ENCODE measurements around the gene DBH.

GRCh38 chr9:133659516-133659915 is 23.4 kb downstream of the DBH start:
- TF ChIP-seq, protein P1, sequence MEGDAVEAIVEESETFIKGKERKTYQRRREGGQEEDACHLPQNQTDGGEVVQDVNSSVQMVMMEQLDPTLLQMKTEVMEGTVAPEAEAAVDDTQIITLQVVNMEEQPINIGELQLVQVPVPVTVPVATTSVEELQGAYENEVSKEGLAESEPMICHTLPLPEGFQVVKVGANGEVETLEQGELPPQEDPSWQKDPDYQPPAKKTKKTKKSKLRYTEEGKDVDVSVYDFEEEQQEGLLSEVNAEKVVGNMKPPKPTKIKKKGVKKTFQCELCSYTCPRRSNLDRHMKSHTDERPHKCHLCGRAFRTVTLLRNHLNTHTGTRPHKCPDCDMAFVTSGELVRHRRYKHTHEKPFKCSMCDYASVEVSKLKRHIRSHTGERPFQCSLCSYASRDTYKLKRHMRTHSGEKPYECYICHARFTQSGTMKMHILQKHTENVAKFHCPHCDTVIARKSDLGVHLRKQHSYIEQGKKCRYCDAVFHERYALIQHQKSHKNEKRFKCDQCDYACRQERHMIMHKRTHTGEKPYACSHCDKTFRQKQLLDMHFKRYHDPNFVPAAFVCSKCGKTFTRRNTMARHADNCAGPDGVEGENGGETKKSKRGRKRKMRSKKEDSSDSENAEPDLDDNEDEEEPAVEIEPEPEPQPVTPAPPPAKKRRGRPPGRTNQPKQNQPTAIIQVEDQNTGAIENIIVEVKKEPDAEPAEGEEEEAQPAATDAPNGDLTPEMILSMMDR (IDR thresholded peaks at IDR 0.05; ENCODE audit: insufficient read depth, low read depth, low read length): no peak
- no peak for TF ChIP-seq EZH2 (IDR thresholded peaks at IDR 0.05; ENCODE audit: insufficient read depth, low read length)

All from astrocyte (in vitro differentiated cells and primary cell).